HG02852 (cell line): ENCODE measurements around the gene SDC1.
"Not testable (repeated sequence)": the region's sequence is repeated elsewhere in the genome, so short reads cannot be mapped to it uniquely, and the experiment has no call there.

Experiments used
- ATAC-seq: cut with Tn5 transposase; IDR thresholded peaks from one replicate; pipeline ENCODE4 v1.9.1; 2021; ENCODE audit warnings: mild to moderate bottlenecking, moderate library complexity; ENCODE audit not compliant: unreplicated experiment

SDC1 gene

GRCh38 chr2:20199633-20200270 lies 25.2 kb downstream of the SDC1 start:
- ATAC-seq = no peak

GRCh38 chr2:20198796-20199632 lies 25.9 kb downstream of the SDC1 start:
- no peak for ATAC-seq

- no peak for ATAC-seq
These were observed 26.9 kb downstream of the SDC1 start for GRCh38 chr2:20198001-20198400.

- no peak for ATAC-seq
These were observed 27.7 kb downstream of the SDC1 start for GRCh38 chr2:20197192-20197591.

GRCh38 chr2:20196657-20197161 lies 28.2 kb downstream of the SDC1 start:
- no peak for ATAC-seq

- ATAC-seq = no peak
These were observed 28.8 kb downstream of the SDC1 start for GRCh38 chr2:20196053-20196656.

GRCh38 chr2:20195431-20196033 lies 29.4 kb downstream of the SDC1 start:
- ATAC-seq = no peak

- not testable (repeated sequence) for ATAC-seq
These were observed 29.9 kb downstream of the SDC1 start for GRCh38 chr2:20195016-20195411.

GRCh38 chr2:20194097-20195015 lies 30.6 kb downstream of the SDC1 start:
- no peak for ATAC-seq

GRCh38 chr2:20193185-20193584 lies 31.7 kb downstream of the SDC1 start:
- no peak for ATAC-seq

GRCh38 chr2:20192781-20193180 lies 32.1 kb downstream of the SDC1 start:
- no peak for ATAC-seq

GRCh38 chr2:20191714-20192569 lies 33.0 kb downstream of the SDC1 start:
- no peak for ATAC-seq

GRCh38 chr2:20190876-20191713 lies 33.8 kb downstream of the SDC1 start:
- no peak for ATAC-seq

- ATAC-seq = no peak
These were observed 34.8 kb downstream of the SDC1 start for GRCh38 chr2:20190170-20190569.

- no peak for ATAC-seq
These were observed 35.5 kb downstream of the SDC1 start for GRCh38 chr2:20189299-20189931.

GRCh38 chr2:20188851-20189250 lies 36.1 kb downstream of the SDC1 start:
- no peak for ATAC-seq

GRCh38 chr2:20188201-20188600 lies 36.7 kb downstream of the SDC1 start:
- no peak for ATAC-seq

- no peak for ATAC-seq
These were observed 37.6 kb downstream of the SDC1 start for GRCh38 chr2:20187331-20187730.
